ENCODE data around the gene ITCH.

- TF ChIP-seq CTCF (IDR thresholded peaks at IDR 0.05) (no peak), POLR2A (IDR thresholded peaks at IDR 0.05) (no peak)
These were observed 25.5 kb upstream of the ITCH start for GRCh38 chr20:34337544-34337943.
